A549 (cell line): ENCODE measurements around the gene PCDHB11. TPM values are rescaled to one million over a fixed set of nuclear protein-coding genes. Genes with fewer than 3 reads are reported as not detected.
"Not testable (repeated sequence)": the region's sequence is repeated elsewhere in the genome, so short reads cannot be mapped to it uniquely, and the experiment has no call there.

ENCODE experiments used
- ATAC-seq, 2 experiments: fragments of 200-7000 bp in 1 of 2; fragments of >200 bp in 1 of 2; cut with Nextera tagmentation in 1 of 2; cut with Tn5 transposase in 1 of 2; 3 replicates each; pipeline versions ENCODE4 v1.8.0 to v1.9.1; 2018 to 2020; ENCODE audit warnings: mild to moderate bottlenecking in 1 of 2, moderate library complexity in 1 of 2
- CTCF ChIA-PET: fragments of 300-600 bp; sonication (Branson Sonifier 250); formaldehyde crosslinking; extraction: SDS; loops from one replicate; lab custom pipeline; 2021; ENCODE audit warnings: antibody characterized with exemption, inconsistent platforms; lab: Yijun Ruan, JAX
- POLR2A ChIA-PET: fragments of 350-600 bp; formaldehyde crosslinking; extraction: SDS; loops from one replicate; lab custom pipeline; 2021; ENCODE audit warnings: antibody characterized with exemption, inconsistent platforms; lab: Yijun Ruan, JAX
- DNase-seq, 2 experiments: peaks; one replicate each; pipeline versions ENCODE4 v3.0.0 to v3.0.0-alpha.2; 2011 to 2016; ENCODE audit warnings: low read depth in 1 of 2, low spot score in 1 of 2
- FAIRE-seq: peaks from 2 replicates; lab custom pipeline; 2011; peaks lifted over from hg19 to GRCh38; lab: Jason Lieb, UNC
- H3K27ac ChIP-seq, 2 experiments: fragments of >200 bp; sonication (Bioruptor Twin); formaldehyde crosslinking; 3 replicates each; pipeline ENCODE4 v1.5.1; 2016 to 2017
- H3K4me1 ChIP-seq: fragments of >200 bp; sonication (Bioruptor Twin); formaldehyde crosslinking; 3 replicates; pipeline ENCODE4 v1.6.1; 2016
- H3K4me2 ChIP-seq: fragments of >200 bp; sonication (Bioruptor Twin); formaldehyde crosslinking; 3 replicates; pipeline ENCODE4 v1.6.1; 2016
- H3K4me3 ChIP-seq: fragments of >200 bp; sonication (Bioruptor Twin); formaldehyde crosslinking; 3 replicates; pipeline ENCODE4 v1.5.1; 2016
- H3K9me3 ChIP-seq: fragments of >200 bp; sonication (Bioruptor Twin); formaldehyde crosslinking; 3 replicates; pipeline ENCODE4 v1.6.1; 2016
- CTCF ChIP-seq: fragments of >200 bp; sonication (Bioruptor Twin); formaldehyde crosslinking; IDR thresholded peaks from 3 replicates; pipeline ENCODE4 v1.5.1; 2016
- EHMT2 ChIP-seq: fragments of 200-600 bp; sonication (generic); IDR thresholded peaks from 2 replicates; pipeline ENCODE4 v1.6.1; 2016; ENCODE audit warnings: antibody characterized with exemption, low read depth, mild to moderate bottlenecking, moderate library complexity
- MAFK ChIP-seq: fragments of 450-650 bp; IDR thresholded peaks from 2 replicates; pipeline ENCODE4 v1.6.1; 2014; ENCODE audit not compliant: partially characterized antibody
- PBX3 ChIP-seq: IDR thresholded peaks from 2 replicates; pipeline ENCODE4 v1.6.1; 2012
- RAD21 ChIP-seq, 2 experiments: fragments of >200 bp in 1 of 2; sonication (Bioruptor Twin) in 1 of 2; formaldehyde crosslinking in 1 of 2; IDR thresholded peaks in 1 of 2; conservative IDR thresholded peaks in 1 of 2; 2 replicates in 1 of 2; 3 replicates in 1 of 2; pipeline ENCODE4 v1.6.1; 2012 to 2018; ENCODE audit warnings: inconsistent platforms in 1 of 2
- RARB ChIP-seq: fragments of 250-450 bp; sonication (Bioruptor Pico); IDR thresholded peaks from 2 replicates; pipeline ENCODE4 v1.8.0; 2021; ENCODE audit warnings: mild to moderate bottlenecking, moderate library complexity
- RCOR1 ChIP-seq: fragments of 150-350 bp; IDR thresholded peaks from 2 replicates; pipeline ENCODE4 v1.6.1; 2014; ENCODE audit warnings: antibody characterized with exemption, low read length, low read depth
- ZSCAN20 ChIP-seq: fragments of 250-450 bp; sonication (Bioruptor Pico); IDR thresholded peaks from 2 replicates; pipeline ENCODE4 v1.8.0; 2022; ENCODE audit warnings: mild to moderate bottlenecking, moderate library complexity
- WGBS: methylation state at CpG from one replicate; pipeline ENCODE4 v1.1.6; 2017; ENCODE audit errors: missing lambda C conversion rate; 5-methylcytosine and 5-hydroxymethylcytosine counted together
- polyA plus RNA-seq, 4 experiments: library from polyadenylated mRNA; depleted of rRNA in 3 of 4; stranded (reverse); fragments of >200 nt; fragmentation: RNase III in 1 of 4; extraction: RNeasy Plus Mini Kit Qiagen cat#74134 plus additional on column Dnase treatment in 1 of 4; gene quantifications; 2 replicates in 3 of 4; 3 replicates in 1 of 4; pipeline ENCODE4 v1.2.3, GENCODE V29; 2011 to 2017

The PCDHB11 gene
- polyA plus RNA-seq, 2 of the 4 experiments (the other 2 are of a cell fraction), result 0.05 to 0.22 TPM

GRCh38 chr5:141177577-141178191, 21.7 kb upstream of the PCDHB11 start, which contains the start of gene PCDHB8:
Gene PCDHB8 (plus strand): TSS chr5:141177790. CDS start chr5:141178035, 245 bp downstream.
- DNase-seq, result peak in 1 of 2 experiments; percentile 37
- not testable (repeated sequence) for H3K4me2 ChIP-seq, H3K4me1 ChIP-seq, H3K4me3 ChIP-seq, FAIRE-seq, H3K27ac ChIP-seq
- POLR2A ChIA-PET, result interaction anchor here (1.1 kb wide), 1 partner anchor 143 kb away, joined by 3 read pairs; the partner anchor contains the start of gene TAF7
- peaks cover 16% of the 10 kb centered on the region; the same call in 2 of the 3 replicates for H3K9me3 ChIP-seq
- TF ChIP-seq CTCF (0 out of 3 replicates have a peak, but pooled peaks have one; percentile 10), RAD21 (conservative IDR thresholded peaks at IDR 0.05 in 1 of 2, IDR thresholded peaks at IDR 0.05 in 1 of 2) (peak in 1 of 2 experiments; percentile 22; a peak in 2 of 5 replicates)
- 31% methylated on average over 17 of the region's 18 CpGs for WGBS
- ATAC-seq, result peak; percentile 76 to 89
- CTCF ChIA-PET, result interaction anchor here (0.7 to 1.8 kb wide), 5 partner anchors 10 to 142 kb away, joined by 3 to 7 read pairs (median 3); partner anchors contain the start of gene PCDHB6

- POLR2A ChIA-PET, H3K4me2 ChIP-seq, H3K4me3 ChIP-seq, ATAC-seq, H3K27ac ChIP-seq, FAIRE-seq, H3K4me1 ChIP-seq, DNase-seq: not testable (repeated sequence)
- CTCF ChIA-PET, result interaction anchor here (1.6 kb wide), 1 partner anchor 140 kb away, joined by 3 read pairs; no protein-coding TSS in a partner anchor
- 74% methylated on average over 36 of the region's 39 CpGs for WGBS
- peaks cover 16% of the 10 kb centered on the region; the same call in 2 of the 3 replicates for H3K9me3 ChIP-seq
These were observed 20.1 kb upstream of the PCDHB11 start for GRCh38 chr5:141179371-141179770.

- peaks cover 16% of the 10 kb centered on the region; the same call in 2 of the 3 replicates for H3K9me3 ChIP-seq
- POLR2A ChIA-PET, result not testable (repeated sequence)
These were observed 19.6 kb upstream of the PCDHB11 start for GRCh38 chr5:141179876-141180275.

GRCh38 chr5:141180313-141180712, 19.1 kb upstream of the PCDHB11 start:
- no peak for DNase-seq
- no peak for TF ChIP-seq ZSCAN20
- no peak for TF ChIP-seq RARB (CRISPR knock-in tag)
- TF ChIP-seq MAFK, result peak; percentile 42
- no peak for TF ChIP-seq EHMT2
- no peak for TF ChIP-seq PBX3
- H3K4me3 ChIP-seq, result no peak overlapping the region
- H3K27ac ChIP-seq, result no peak overlapping the region
- peaks cover 13% of the 10 kb centered on the region; the same call in 1 of the 3 replicates for H3K9me3 ChIP-seq
- WGBS, result 23% methylated on average over 1 of the region's 1 CpG
- no peak for ATAC-seq
- no peaks in the 10 kb centered on the region for H3K4me1 ChIP-seq
- CTCF ChIA-PET, result no interaction called here
- POLR2A ChIA-PET, result no interaction called here
- FAIRE-seq, result no peak
- H3K4me2 ChIP-seq, result no peak overlapping the region

More at GRCh38 chr5:141179876-141180275, 19.6 kb upstream of the PCDHB11 start:
- FAIRE-seq, DNase-seq, ATAC-seq, H3K4me3 ChIP-seq, CTCF ChIA-PET, H3K4me1 ChIP-seq, H3K4me2 ChIP-seq, H3K27ac ChIP-seq: not testable (repeated sequence)
- 54% methylated on average over 10 of the region's 32 CpGs for WGBS

- WGBS, result 29% methylated on average over 13 of the region's 13 CpGs
- ATAC-seq, result peak in 1 of 2 experiments; percentile 55; a peak in 3 of 6 replicates
- no peaks in the 10 kb centered on the region for H3K4me1 ChIP-seq
- ChIA-PET CTCF (interaction anchor here (1.3 to 1.5 kb wide), 3 partner anchors 17 to 382 kb away, joined by 4 to 9 read pairs (median 5); partner anchors contain the start of gene PCDHB11), POLR2A (no interaction called here)
- FAIRE-seq, result no peak
- no peak within 1 kb of the TSS for H3K4me2 ChIP-seq
- H3K4me3 ChIP-seq, result no peak within 1 kb of the TSS
- no peak within 1 kb of the TSS for H3K27ac ChIP-seq
- TF ChIP-seq RCOR1 (no peak), RAD21 (conservative IDR thresholded peaks at IDR 0.05 in 1 of 2, IDR thresholded peaks at IDR 0.05 in 1 of 2) (peak in 1 of 2 experiments; percentile 27; a peak in 1 of 5 replicates)
- peak in 1 of 2 experiments; percentile 24 for DNase-seq
- 0 out of 3 replicates have a peak, but pooled peaks cover 9% of the 10 kb centered on the region for H3K9me3 ChIP-seq
These were observed 17.2 kb upstream of the PCDHB11 start, which contains the start of gene PCDHB16 for GRCh38 chr5:141182248-141182647. Gene PCDHB16 (plus strand): TSS chr5:141182387. CDS start chr5:141182560, 173 bp downstream.

- POLR2A ChIA-PET, CTCF ChIA-PET, H3K4me1 ChIP-seq, H3K27ac ChIP-seq, FAIRE-seq, ATAC-seq, H3K4me2 ChIP-seq, DNase-seq, H3K9me3 ChIP-seq, H3K4me3 ChIP-seq: not testable (repeated sequence)
- WGBS, result 43% methylated on average over 18 of the region's 69 CpGs
These were observed 15.1 kb upstream of the PCDHB11 start for GRCh38 chr5:141184117-141184855.
